ENCODE data around the gene ZNF205. TPM values are rescaled to one million over a fixed set of nuclear protein-coding genes. Genes with fewer than 3 reads are reported as not detected.
"Not testable (repeated sequence)": the region's sequence is repeated elsewhere in the genome, so short reads cannot be mapped to it uniquely, and the experiment has no call there.

Gene ZNF205
- total and polyA plus RNA-seq, 11 donors = 7.4 to 19.8 (median 8.6) TPM

- no peak overlapping the region for H3K4me3 ChIP-seq
- 86 to 97% (median 91%) methylated on average over 6 to 9 of the region's 9 CpGs for WGBS, 4 donors
- intact Hi-C loops (cut with DNase I) = no loop called here
- peaks cover 0 to 23% (median 6%) of the 10 kb centered on the region in 9 donors for H3K36me3 ChIP-seq
- H3K4me1 ChIP-seq = peaks cover 0 to 42% (median 7%) of the 10 kb centered on the region in 12 donors
- H3K27ac ChIP-seq = no peak overlapping the region
- DNase-seq (no peak), ATAC-seq (no peak)
- no peaks in the 10 kb centered on the region for H3K9me3 ChIP-seq
- H3K27me3 ChIP-seq = no peaks in the 10 kb centered on the region
- TF ChIP-seq POLR2A (IDR thresholded peaks at IDR 0.05) = no peak
Measured at GRCh38 chr16:3070608-3071111, 41.7 kb upstream of the ZNF205 start.

DNA sequence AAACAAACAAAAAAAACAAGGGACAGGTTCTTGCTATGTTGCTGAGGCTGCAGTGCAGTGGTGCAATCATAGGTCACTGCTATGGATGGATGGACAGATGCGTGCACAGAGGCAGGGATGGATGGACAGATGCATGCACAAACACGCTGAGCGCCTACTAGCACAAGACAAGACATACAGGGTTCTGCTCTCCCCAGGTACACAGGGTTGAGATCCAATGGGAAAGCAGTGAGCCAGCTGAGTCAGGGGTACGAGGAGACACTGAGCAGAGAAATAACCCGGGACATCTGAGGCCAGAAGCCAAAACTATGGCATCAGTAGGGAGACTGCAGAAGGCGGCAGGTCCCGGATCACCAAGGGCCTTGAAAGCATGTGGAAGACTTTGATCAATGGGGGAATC is 40.7 kb upstream of the ZNF205 start:
- Histone ChIP-seq H3K27me3 (no peaks in the 10 kb centered on the region), H3K9me3 (no peaks in the 10 kb centered on the region), H3K27ac (peak overlapping the region in 1 of 12 donors; percentile 15), H3K4me1 (peaks cover 0 to 41% (median 7%) of the 10 kb centered on the region in 12 donors), H3K4me3 (no peak overlapping the region), H3K36me3 (peaks cover 0 to 23% (median 6%) of the 10 kb centered on the region in 9 donors)
- no peak for ATAC-seq
- DNase-seq = no peak
- no peak for TF ChIP-seq POLR2A (IDR thresholded peaks at IDR 0.05)
- TF ChIP-seq, protein P1, sequence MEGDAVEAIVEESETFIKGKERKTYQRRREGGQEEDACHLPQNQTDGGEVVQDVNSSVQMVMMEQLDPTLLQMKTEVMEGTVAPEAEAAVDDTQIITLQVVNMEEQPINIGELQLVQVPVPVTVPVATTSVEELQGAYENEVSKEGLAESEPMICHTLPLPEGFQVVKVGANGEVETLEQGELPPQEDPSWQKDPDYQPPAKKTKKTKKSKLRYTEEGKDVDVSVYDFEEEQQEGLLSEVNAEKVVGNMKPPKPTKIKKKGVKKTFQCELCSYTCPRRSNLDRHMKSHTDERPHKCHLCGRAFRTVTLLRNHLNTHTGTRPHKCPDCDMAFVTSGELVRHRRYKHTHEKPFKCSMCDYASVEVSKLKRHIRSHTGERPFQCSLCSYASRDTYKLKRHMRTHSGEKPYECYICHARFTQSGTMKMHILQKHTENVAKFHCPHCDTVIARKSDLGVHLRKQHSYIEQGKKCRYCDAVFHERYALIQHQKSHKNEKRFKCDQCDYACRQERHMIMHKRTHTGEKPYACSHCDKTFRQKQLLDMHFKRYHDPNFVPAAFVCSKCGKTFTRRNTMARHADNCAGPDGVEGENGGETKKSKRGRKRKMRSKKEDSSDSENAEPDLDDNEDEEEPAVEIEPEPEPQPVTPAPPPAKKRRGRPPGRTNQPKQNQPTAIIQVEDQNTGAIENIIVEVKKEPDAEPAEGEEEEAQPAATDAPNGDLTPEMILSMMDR (IDR thresholded peaks at IDR 0.05) = no peak
- WGBS, 4 donors = 84 to 90% (median 89%) methylated on average over 7 of the region's 7 CpGs
- intact Hi-C loops (cut with DNase I) = no loop called here

DNA sequence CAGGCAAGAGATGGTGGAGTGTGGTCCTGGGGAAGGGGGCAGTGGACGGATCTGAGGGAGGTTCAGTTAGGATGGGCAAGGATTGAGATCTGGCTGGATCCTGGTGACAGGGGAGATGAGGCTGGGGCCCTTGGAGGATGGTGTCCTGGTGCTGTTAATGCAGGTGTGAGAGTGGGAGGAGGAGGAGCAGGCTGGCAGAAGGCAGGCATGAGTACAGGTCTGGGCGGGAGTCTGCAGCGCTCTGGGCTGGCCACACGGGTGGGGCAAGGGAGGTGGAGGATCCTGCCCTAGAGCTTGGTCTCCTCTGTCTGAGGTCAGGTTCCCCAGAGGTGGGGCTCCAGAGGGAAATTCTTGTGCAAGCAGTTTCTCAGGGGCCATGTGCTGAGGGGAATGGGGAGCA is 40.2 kb upstream of the ZNF205 start:
- intact Hi-C loops (cut with DNase I); H3K27ac ChIP-seq; H3K4me3 ChIP-seq; H3K27me3 ChIP-seq; H3K9me3 ChIP-seq; ATAC-seq; DNase-seq: not testable (repeated sequence)
- H3K4me1 ChIP-seq = peaks cover 0 to 40% (median 7%) of the 10 kb centered on the region in 12 donors
- 70 to 87% (median 76%) methylated on average over 3 to 4 of the region's 4 CpGs for WGBS, 4 donors
- peaks cover 0 to 26% (median 6%) of the 10 kb centered on the region in 9 donors for H3K36me3 ChIP-seq

DNA sequence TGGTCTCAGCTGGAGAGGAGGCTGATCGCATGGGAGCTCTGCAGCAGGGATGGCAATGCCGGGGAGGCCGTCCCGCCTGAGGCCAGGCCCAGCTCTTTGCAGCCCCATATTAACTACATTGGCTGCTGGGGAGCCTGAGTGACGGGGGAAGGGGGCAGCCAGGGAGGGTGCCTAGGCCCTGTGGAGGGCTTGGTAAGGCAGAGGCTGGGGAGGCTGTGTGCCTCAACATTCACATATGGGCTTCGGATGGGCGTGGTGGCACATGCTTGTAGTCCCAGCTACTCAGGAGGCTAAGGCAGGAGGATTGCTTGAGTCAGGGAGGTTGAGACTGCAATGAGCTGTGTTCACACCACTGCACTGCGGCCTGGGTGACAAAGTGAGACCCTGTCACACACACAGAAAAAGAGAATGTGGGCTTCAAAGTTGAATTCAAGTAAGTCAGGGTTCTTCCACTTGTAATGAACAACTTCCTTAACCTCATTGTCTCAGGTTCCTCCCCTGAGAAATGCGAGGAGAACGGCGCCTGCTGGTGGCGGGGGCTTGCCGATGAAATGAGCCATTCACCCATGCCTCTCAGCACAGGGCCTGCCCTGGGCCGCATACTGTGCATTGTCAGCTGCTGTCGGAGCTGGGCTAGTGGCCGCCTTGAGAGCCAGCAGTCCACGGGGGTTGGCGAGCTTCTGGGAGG is 39.7 kb upstream of the ZNF205 start:
- Histone ChIP-seq H3K27ac (peak overlapping the region in 1 of 12 donors; percentile 58), H3K36me3 (peaks cover 0 to 22% (median 6%) of the 10 kb centered on the region in 9 donors), H3K4me1 (peaks cover 0 to 39% (median 2%) of the 10 kb centered on the region in 12 donors)
- H3K9me3 ChIP-seq; H3K4me3 ChIP-seq; intact Hi-C loops (cut with DNase I); H3K27me3 ChIP-seq; ATAC-seq; DNase-seq: not testable (repeated sequence)
- TF ChIP-seq, protein P1 (IDR thresholded peaks at IDR 0.05) = peak in 3 of 12 donors; percentile 6 to 27 (median 15)
- WGBS, 4 donors = 56 to 83% (median 65%) methylated on average over 8 to 18 of the region's 18 CpGs

- intact Hi-C loops (cut with DNase I) = no loop called here
- 90 to 92% (median 91%) methylated on average over 7 of the region's 7 CpGs for WGBS, 4 donors
- H3K27ac ChIP-seq = peak overlapping the region in 1 of 12 donors; percentile 52
- peaks cover 0 to 17% (median 5%) of the 10 kb centered on the region in 9 donors for H3K36me3 ChIP-seq
- H3K4me1 ChIP-seq = peaks cover 0 to 32% (median 0%) of the 10 kb centered on the region in 12 donors
- H3K27me3 ChIP-seq = no peaks in the 10 kb centered on the region
- DNase-seq (peak in 1 of 5 donors; percentile 3), ATAC-seq (no peak)
- H3K4me3 ChIP-seq = no peak overlapping the region
- no peaks in the 10 kb centered on the region for H3K9me3 ChIP-seq
- TF ChIP-seq POLR2A (IDR thresholded peaks at IDR 0.05) = no peak
- TF ChIP-seq, protein P1 (IDR thresholded peaks at IDR 0.05) = no peak
Measured at GRCh38 chr16:3073448-3073847, 38.9 kb upstream of the ZNF205 start.
